ENCODE measurements around the gene UTP4. TPM values are rescaled to one million over a fixed set of nuclear protein-coding genes. Genes with fewer than 3 reads are reported as not detected.

Gene UTP4
- polyA plus RNA-seq, 1 donor from 2014 or later, result 18.5 TPM

DNA sequence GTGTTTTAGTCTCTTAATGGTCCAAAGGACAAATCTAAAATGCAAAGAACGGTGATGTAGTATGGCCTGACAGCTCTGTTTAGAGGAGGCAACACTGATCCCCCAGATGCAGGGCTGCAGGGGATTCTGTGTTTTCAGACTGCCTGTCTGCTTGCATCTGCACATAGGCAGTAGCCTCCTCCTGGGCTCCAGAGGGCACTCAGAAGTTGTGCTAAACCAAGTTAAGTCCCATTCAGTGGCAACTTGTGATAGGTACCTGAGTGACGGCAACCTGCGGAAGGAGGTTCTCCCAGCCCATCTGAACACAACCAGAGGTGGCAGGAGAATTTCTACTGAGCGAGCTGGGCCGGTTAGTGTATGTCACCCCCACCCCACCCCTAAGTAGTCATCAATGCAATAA, 17.1 kb upstream of the UTP4 start:
- no peak for TF ChIP-seq RAD21 (conservative IDR thresholded peaks at IDR 0.05)
- no peak for TF ChIP-seq SMC3 (conservative IDR thresholded peaks at IDR 0.05; ENCODE audit: poor library complexity)
- TF ChIP-seq POLR2AphosphoS5 (IDR thresholded peaks at IDR 0.05), result no peak
- no peak for TF ChIP-seq REST (IDR thresholded peaks at IDR 0.05; ENCODE audit: borderline replicate concordance)
- no peak for TF ChIP-seq EZH2 (IDR thresholded peaks at IDR 0.05; ENCODE audit: borderline replicate concordance, insufficient read depth, low read length, poor library complexity, severe bottlenecking)
- no peak for TF ChIP-seq EP300 (conservative IDR thresholded peaks at IDR 0.05; ENCODE audit: poor library complexity, severe bottlenecking)
- no peak for TF ChIP-seq TAF1 (IDR thresholded peaks at IDR 0.05; ENCODE audit: low read depth)
- TF ChIP-seq, protein P1, sequence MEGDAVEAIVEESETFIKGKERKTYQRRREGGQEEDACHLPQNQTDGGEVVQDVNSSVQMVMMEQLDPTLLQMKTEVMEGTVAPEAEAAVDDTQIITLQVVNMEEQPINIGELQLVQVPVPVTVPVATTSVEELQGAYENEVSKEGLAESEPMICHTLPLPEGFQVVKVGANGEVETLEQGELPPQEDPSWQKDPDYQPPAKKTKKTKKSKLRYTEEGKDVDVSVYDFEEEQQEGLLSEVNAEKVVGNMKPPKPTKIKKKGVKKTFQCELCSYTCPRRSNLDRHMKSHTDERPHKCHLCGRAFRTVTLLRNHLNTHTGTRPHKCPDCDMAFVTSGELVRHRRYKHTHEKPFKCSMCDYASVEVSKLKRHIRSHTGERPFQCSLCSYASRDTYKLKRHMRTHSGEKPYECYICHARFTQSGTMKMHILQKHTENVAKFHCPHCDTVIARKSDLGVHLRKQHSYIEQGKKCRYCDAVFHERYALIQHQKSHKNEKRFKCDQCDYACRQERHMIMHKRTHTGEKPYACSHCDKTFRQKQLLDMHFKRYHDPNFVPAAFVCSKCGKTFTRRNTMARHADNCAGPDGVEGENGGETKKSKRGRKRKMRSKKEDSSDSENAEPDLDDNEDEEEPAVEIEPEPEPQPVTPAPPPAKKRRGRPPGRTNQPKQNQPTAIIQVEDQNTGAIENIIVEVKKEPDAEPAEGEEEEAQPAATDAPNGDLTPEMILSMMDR (IDR thresholded peaks at IDR 0.05; ENCODE audit: poor library complexity, severe bottlenecking), result no peak
- TF ChIP-seq MXI1 (conservative IDR thresholded peaks at IDR 0.05; ENCODE audit: poor library complexity, severe bottlenecking), result no peak
- H3K36me3 ChIP-seq (ENCODE audit: insufficient read depth, low read length), result peaks cover 12% of the 10 kb centered on the region
- no peaks in the 10 kb centered on the region for H4K20me1 ChIP-seq (ENCODE audit: insufficient read depth)

GRCh38 chr16:69115837-69116236, 16.6 kb upstream of the UTP4 start:
- H3K79me2 ChIP-seq (replicated peaks; ENCODE audit: insufficient read depth, low read length), result peaks cover 15% of the 10 kb centered on the region
- no peak overlapping the region for H2AFZ ChIP-seq (ENCODE audit: low read depth, low read length)
- H3K27me3 ChIP-seq (ENCODE audit: insufficient read depth, low read depth, low read length), result no peaks in the 10 kb centered on the region
- H3K4me2 ChIP-seq (ENCODE audit: low read length), result no peak overlapping the region
- H3K4me3 ChIP-seq (ENCODE audit: low read length), result no peak overlapping the region
- H3K9me3 ChIP-seq (ENCODE audit: low read length), result no peaks in the 10 kb centered on the region
- H3K27ac ChIP-seq (ENCODE audit: low read length), result no peak overlapping the region
- H3K36me3 ChIP-seq (ENCODE audit: insufficient read depth, low read length), result peaks cover 8% of the 10 kb centered on the region
- no peaks in the 10 kb centered on the region for H3K9me2 ChIP-seq (ENCODE audit: insufficient read depth, low read length)
- H3F3A ChIP-seq (ENCODE audit: insufficient read depth, low read length, poor library complexity, severe bottlenecking), result no peaks in the 10 kb centered on the region
- no peaks in the 10 kb centered on the region for H4K20me1 ChIP-seq (ENCODE audit: insufficient read depth)
- TF ChIP-seq MXI1 (conservative IDR thresholded peaks at IDR 0.05; ENCODE audit: poor library complexity, severe bottlenecking), result no peak
- TF ChIP-seq SMC3 (conservative IDR thresholded peaks at IDR 0.05; ENCODE audit: poor library complexity), result no peak
- no peak overlapping the region for H3K9ac ChIP-seq (ENCODE audit: low read length)

More for the DNA sequence above, 17.1 kb upstream of the UTP4 start:
- Histone ChIP-seq H3K79me2 (replicated peaks; ENCODE audit: insufficient read depth, low read length) (peaks cover 19% of the 10 kb centered on the region), H2AFZ (ENCODE audit: low read depth, low read length) (no peak overlapping the region), H3F3A (ENCODE audit: insufficient read depth, low read length, poor library complexity, severe bottlenecking) (no peaks in the 10 kb centered on the region), H3K4me2 (ENCODE audit: low read length) (no peak overlapping the region), H3K27me3 (ENCODE audit: insufficient read depth, low read depth, low read length) (no peaks in the 10 kb centered on the region), H3K27ac (ENCODE audit: low read length) (no peak overlapping the region), H3K9me2 (ENCODE audit: insufficient read depth, low read length) (no peaks in the 10 kb centered on the region), H3K4me3 (ENCODE audit: low read length) (no peak overlapping the region), H3K9me3 (ENCODE audit: low read length) (no peaks in the 10 kb centered on the region), H3K9ac (ENCODE audit: low read length) (no peak overlapping the region)
